H1 (cell line): ENCODE results near the gene RHOU. TPM values are rescaled to one million over a fixed set of nuclear protein-coding genes. Genes with fewer than 3 reads are reported as not detected.

Experiments used
- POU5F1 ChIP-seq: IDR thresholded peaks from 2 replicates; pipeline ENCODE4 v1.6.1; 2011; ENCODE audit warnings: low read depth, mild to moderate bottlenecking, low read length, moderate library complexity
- polyA plus RNA-seq, 7 experiments: library from polyadenylated mRNA; depleted of rRNA in 3 of 7; stranded (reverse) in 5 of 7; unstranded in 2 of 7; fragments of >200 nt in 5 of 7; fragments of 200-250 nt in 2 of 7; gene quantifications; 1 replicate in 5 of 7; 2 replicates in 1 of 7; 4 replicates in 1 of 7; pipeline versions ENCODE4 v1.2.1 to v1.2.3, GENCODE V29; 2011 to 2013; ENCODE audit warnings: missing spikeins in 2 of 7, mixed read lengths in 2 of 7
- total RNA-seq: library from RNA; stranded (reverse); fragmentation: NEBNext Ultra II Directional; extraction: Animal tissue kit (Norgen Biotek cat#: 25700); gene quantifications from 2 replicates; pipeline ENCODE4 v1.2.1, GENCODE V29; 2021
- TF ChIP-seq, protein P1 (sequence below), 3 experiments: IDR thresholded peaks; 1 replicate in 2 of 3; 2 replicates in 1 of 3; pipeline versions ENCODE4 v1.5.1 to v1.6.1; 2011; ENCODE audit warnings: low read length in 3 of 3, mild to moderate bottlenecking in 3 of 3, inconsistent platforms in 2 of 3, low read depth in 1 of 3, moderate library complexity in 1 of 3; ENCODE audit not compliant: insufficient read depth in 1 of 3; ENCODE audit errors: control extremely low read depth in 1 of 3

The RHOU gene
- total and polyA plus RNA-seq, 2 of the 8 experiments (the other 6 are each of a cell fraction or from before 2014, with no cell fraction given) = 3.0 to 3.4 TPM

DNA sequence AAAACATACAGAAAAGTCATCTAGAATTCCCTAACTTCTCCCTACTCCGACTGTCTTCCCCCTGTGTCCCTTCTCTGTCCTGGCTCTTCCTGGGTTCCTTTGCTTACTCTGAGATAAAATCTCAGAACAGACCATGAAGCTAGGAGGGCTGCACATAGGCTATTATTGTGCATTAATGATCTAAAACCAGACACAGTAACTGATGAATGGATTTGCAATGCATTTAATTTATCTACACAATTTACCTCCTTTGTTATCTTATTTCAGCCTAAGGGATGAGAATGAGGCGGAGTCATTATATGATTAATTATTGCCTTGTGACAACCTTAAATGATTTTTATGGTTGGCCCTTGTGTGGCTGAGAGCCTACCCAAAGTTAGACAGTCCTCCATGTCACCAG is 14.5 kb downstream of the RHOU start (continued):
- TF ChIP-seq, protein P1, sequence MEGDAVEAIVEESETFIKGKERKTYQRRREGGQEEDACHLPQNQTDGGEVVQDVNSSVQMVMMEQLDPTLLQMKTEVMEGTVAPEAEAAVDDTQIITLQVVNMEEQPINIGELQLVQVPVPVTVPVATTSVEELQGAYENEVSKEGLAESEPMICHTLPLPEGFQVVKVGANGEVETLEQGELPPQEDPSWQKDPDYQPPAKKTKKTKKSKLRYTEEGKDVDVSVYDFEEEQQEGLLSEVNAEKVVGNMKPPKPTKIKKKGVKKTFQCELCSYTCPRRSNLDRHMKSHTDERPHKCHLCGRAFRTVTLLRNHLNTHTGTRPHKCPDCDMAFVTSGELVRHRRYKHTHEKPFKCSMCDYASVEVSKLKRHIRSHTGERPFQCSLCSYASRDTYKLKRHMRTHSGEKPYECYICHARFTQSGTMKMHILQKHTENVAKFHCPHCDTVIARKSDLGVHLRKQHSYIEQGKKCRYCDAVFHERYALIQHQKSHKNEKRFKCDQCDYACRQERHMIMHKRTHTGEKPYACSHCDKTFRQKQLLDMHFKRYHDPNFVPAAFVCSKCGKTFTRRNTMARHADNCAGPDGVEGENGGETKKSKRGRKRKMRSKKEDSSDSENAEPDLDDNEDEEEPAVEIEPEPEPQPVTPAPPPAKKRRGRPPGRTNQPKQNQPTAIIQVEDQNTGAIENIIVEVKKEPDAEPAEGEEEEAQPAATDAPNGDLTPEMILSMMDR (IDR thresholded peaks at IDR 0.05; ENCODE audit: control extremely low read depth in 1 of 3, insufficient read depth in 1 of 3, low read depth in 1 of 3, low read length in 3 of 3) = no peak
- TF ChIP-seq POU5F1 = no peak
